NCI-H1930 (cell line): Measurements from ENCODE around the gene CYB5D1.
"Not testable (repeated sequence)": the region's sequence is repeated elsewhere in the genome, so short reads cannot be mapped to it uniquely, and the experiment has no call there.

ENCODE experiments used
- DNase-seq, 2 experiments: peaks; one replicate each; lab custom pipeline; 2025; lab: John Stamatoyannopoulos, UW

CYB5D1 gene

GRCh38 chr17:7856011-7856810 lies 1.6 kb upstream of the CYB5D1 start:
- DNase-seq, result no peak

GRCh38 chr17:7856811-7857712 lies 741 bp upstream of the CYB5D1 start, which contains the start of gene NAA38:
NAA38 (minus strand) TSS chr17:7857559; CDS start chr17:7857463, 96 bp downstream.
- DNase-seq, result peak; percentile 98

- no peak for DNase-seq
Observed at GRCh38 chr17:7858522-7858810, 663 bp downstream of the CYB5D1 start.

- DNase-seq, result no peak
Observed at GRCh38 chr17:7859028-7859427, 1.2 kb downstream of the CYB5D1 start.

- DNase-seq, result peak in 1 of 2 experiments; percentile 30
Observed at GRCh38 chr17:7862692-7863437, 5.1 kb downstream of the CYB5D1 start.

- DNase-seq, result not testable (repeated sequence)
Observed at GRCh38 chr17:7864384-7864783, 6.6 kb downstream of the CYB5D1 start.

GRCh38 chr17:7864995-7865650 lies 7.3 kb downstream of the CYB5D1 start:
- no peak for DNase-seq

- no peak for DNase-seq
Observed at GRCh38 chr17:7867881-7868329, 10.1 kb downstream of the CYB5D1 start.

GRCh38 chr17:7873051-7873450 lies 15.2 kb downstream of the CYB5D1 start:
- DNase-seq, result no peak

GRCh38 chr17:7875804-7876370 lies 18.1 kb downstream of the CYB5D1 start:
- no peak for DNase-seq

- DNase-seq, result no peak
Observed at GRCh38 chr17:7878234-7878633, 20.4 kb downstream of the CYB5D1 start.

GRCh38 chr17:7880076-7880868 lies 22.5 kb downstream of the CYB5D1 start:
- DNase-seq, result no peak

- DNase-seq, result no peak
Observed at GRCh38 chr17:7881276-7882054, 23.7 kb downstream of the CYB5D1 start.

- no peak for DNase-seq
Observed at GRCh38 chr17:7882068-7882467, 24.3 kb downstream of the CYB5D1 start.

- DNase-seq, result no peak
Observed at GRCh38 chr17:7882629-7883028, 24.8 kb downstream of the CYB5D1 start.

- no peak for DNase-seq
Observed at GRCh38 chr17:7883781-7884386, 26.1 kb downstream of the CYB5D1 start.

- DNase-seq, result no peak
Observed at GRCh38 chr17:7884581-7885366, 27.0 kb downstream of the CYB5D1 start.
